ENCODE data around the gene TMEM218. TPM values are rescaled to one million over a fixed set of nuclear protein-coding genes. Genes with fewer than 3 reads are reported as not detected.

Gene TMEM218
- 10 to 100 TPM; 19.5 to 23.3 TPM for total RNA-seq

GRCh38 chr11:125111343-125112207 is at the start of gene TMEM218:
Gene TMEM218 (minus strand): TSS chr11:125111626. CDS start chr11:125102241, 9,385 bp downstream.
- CTCF ChIA-PET: interaction anchor here (1.0 to 2.9 kb wide), 4 partner anchors 12 to 33 kb away, joined by 3 to 8 read pairs (median 4); no protein-coding TSS in a partner anchor
- POLR2A ChIA-PET: interaction anchor here (0.6 to 0.8 kb wide), 3 partner anchors 158 to 786 kb away, joined by 3 to 9 read pairs (median 4); no protein-coding TSS in a partner anchor

DNA sequence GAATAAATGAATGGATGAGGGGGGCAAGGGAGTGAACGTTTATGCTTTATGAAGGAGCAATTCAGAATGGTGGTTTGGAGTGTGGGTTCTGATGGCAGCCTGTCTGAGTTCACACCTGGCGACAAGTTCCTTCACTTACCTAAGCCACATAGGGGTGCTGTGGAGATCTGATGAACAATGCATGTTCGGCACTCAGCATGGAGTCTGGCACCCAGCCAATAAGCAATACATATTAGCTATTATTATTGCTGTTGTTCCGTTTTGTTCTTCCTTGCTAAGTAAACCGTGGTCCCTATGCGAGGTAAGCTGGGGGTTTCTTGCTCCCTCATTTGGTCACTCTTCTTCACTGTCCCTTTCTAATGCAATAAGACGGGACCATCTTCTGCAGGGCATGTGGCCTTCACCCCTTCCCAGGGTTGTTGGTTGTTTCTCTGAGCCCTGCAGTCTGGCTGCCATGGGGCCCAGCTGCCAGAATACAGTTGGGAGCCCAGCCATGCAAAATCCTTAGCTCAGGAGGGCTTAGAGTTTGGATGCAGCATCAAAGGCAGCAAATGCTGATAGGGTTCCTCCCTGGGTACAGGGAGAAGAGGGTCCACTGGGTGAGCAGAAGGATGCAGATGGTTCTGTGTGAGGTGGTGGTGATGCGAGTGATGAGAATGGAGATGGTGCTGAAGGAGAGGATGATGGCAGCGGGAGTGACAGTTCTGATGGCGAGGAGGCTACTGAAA is 46.7 kb upstream of the TMEM218 start:
- CTCF ChIA-PET: interaction anchor here (0.6 kb wide), 1 partner anchor 44 kb away, joined by 3 read pairs; no protein-coding TSS in a partner anchor
- POLR2A ChIA-PET: interaction anchor here (0.5 kb wide), 1 partner anchor 282 kb away, joined by 3 read pairs; no protein-coding TSS in a partner anchor

GRCh38 chr11:125157118-125157733 is 45.8 kb upstream of the TMEM218 start:
- POLR2A ChIA-PET: no interaction called here
- CTCF ChIA-PET: interaction anchor here (0.6 kb wide), 1 partner anchor 43 kb away, joined by 3 read pairs; no protein-coding TSS in a partner anchor

DNA sequence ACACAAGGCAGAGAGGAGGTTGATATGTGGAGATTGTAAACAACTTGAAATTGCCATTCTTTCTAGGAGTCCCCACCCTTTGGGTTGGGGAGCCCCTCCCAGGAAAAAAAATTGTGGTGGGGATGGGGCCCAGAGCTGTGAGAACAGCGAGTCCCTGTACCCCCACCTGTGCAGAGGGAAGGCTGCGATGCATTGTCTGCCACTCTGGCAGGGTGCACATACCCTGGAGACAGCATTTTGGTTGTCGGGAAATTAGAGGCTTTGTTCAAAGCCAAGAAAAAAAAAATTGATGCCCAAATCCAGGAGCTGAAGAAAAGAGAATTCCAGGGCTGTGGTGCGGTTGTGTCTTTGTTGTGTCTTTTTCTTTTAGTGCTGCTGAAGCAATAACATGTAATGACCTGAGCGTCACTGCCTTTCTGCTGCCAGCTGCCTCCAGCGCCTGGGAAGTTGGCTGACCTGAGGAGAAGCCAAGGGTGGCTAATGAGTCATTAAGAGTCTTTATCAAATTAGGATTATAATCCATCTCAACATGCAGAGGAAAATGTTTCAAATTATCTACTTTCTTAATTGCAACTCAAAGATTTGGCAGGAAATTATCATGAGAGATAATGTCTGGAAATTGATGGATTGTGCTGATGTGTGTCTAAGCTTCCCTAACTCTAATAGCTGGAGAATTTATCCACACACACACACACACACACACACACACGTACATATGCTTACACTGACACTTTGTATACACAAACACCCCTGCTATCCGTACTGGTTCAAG is 45.1 kb upstream of the TMEM218 start:
- ChIA-PET CTCF (no interaction called here), POLR2A (no interaction called here)

DNA sequence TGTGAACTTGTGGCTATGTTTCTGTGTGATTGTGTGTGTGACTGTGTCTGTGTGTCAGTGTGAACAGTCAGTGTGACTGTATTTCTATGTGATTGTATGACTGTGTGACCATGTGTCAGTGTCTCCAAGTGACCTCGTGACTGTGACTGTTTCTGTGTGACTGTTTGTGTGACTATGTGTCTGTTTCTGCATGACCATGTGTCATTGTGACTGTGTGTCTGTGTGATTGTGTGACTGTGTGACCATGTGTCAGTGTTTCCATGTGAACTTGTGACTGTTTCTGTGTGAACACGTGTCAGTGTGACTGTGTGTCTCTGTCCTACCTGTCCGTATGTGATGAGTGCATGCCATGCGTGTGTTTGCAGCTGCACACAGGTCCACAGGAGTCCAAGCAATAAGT is 44.3 kb upstream of the TMEM218 start:
- POLR2A ChIA-PET: no interaction called here
- CTCF ChIA-PET: no interaction called here

DNA sequence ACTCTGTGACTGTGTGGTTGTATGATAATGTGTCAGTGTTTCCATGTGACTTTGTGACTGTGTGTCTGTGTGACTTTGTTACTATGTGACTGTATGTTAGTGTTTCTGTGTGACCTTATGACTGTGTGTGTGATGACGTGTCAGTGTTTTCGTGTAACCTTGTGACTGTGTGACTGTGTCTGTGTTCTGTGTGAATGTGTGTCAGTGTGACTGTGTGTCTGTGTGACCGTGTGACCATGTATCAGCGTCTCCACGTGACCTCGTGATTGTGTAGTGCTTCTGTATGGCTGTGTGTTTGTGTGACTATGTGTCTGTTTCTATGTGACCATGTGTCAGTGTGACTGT is 43.6 kb upstream of the TMEM218 start:
- POLR2A ChIA-PET: no interaction called here
- CTCF ChIA-PET: no interaction called here

- ChIA-PET CTCF (no interaction called here), POLR2A (no interaction called here)
Measured at GRCh38 chr11:125154378-125155099, 43.1 kb upstream of the TMEM218 start.

GRCh38 chr11:125153837-125154236 is 42.4 kb upstream of the TMEM218 start:
- CTCF ChIA-PET: no interaction called here
- POLR2A ChIA-PET: no interaction called here

DNA sequence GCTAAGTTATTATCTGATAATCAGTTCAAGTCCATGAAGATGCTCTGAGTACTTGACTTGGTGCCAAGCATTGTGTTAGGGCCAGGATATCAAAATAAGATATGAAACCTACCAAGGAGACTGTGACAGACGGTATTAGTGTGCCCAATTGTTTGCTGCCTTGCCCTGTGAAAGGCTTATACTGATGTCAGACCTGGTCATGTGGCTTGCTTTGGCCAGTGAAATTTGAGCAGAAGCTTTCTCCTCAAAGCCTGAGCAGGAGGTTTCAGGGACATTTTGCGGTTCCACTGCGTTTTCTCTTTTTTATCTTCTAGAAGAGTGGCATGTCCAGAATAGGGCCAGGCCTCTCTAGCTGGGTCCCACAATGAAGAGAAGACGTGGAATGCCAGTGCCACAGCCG is 37.3 kb upstream of the TMEM218 start:
- CTCF ChIA-PET: no interaction called here
- POLR2A ChIA-PET: no interaction called here

DNA sequence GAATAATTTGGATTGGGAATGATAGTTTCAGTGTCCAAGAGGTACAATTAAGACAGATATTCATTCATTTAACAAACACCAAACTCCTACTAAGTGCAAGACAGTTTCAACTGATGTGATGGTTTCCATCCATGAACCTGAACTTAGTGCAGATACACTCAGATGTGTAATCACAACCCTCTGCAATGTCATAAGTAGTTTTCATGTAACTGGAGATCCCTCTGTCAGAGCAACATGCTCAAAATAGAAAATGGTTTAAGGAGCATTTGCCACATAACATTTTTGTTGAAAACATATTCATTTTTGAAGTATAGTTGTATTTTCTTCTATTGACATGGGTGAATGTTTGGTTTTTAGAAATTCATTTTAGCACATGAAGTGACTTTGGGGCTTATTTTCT is 36.6 kb upstream of the TMEM218 start:
- ChIA-PET POLR2A (no interaction called here), CTCF (no interaction called here)

DNA sequence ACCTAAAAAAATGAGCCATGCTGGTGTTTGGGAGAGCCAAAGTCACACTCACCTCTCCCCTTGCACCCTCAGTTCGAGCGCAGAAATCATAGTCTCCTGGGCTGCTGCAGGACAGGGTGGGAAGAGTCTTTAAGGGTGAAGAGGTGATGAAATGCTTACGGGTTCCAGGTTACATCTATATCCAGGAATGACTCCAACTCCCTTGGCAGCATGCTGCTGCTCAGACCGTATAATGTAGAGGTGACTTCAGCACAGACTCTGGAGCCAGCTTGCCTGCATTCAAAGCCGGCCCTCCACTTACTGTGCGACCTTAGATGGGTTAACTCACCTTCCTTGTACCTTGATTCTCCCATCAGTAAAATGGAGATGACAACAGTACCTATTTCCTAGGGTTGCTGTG is 35.9 kb upstream of the TMEM218 start:
- ChIA-PET POLR2A (no interaction called here), CTCF (no interaction called here)

DNA sequence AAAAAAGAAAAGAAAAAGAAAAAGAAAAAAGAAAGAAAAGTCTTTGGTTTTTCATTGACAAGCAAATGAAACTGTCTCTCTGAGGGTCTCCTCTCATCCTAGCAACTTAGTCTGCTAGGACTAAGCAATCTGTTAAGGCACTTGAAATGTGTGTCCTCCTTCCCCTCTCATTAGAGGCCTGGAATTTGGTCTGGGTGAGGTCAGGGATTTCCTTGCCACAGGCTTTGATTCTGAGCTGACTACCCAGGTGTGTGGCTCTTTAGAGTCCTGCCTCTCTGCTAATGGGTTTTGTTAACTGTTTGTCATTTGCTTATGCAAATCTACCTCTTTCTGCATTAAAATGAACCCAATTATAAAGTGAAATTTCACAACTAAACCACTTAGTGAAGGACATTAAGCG is 34.8 kb upstream of the TMEM218 start:
- ChIA-PET CTCF (no interaction called here), POLR2A (no interaction called here)

GRCh38 chr11:125141686-125142535 is 30.5 kb upstream of the TMEM218 start:
- ChIA-PET POLR2A (no interaction called here), CTCF (interaction anchor here (0.6 to 3.3 kb wide), 9 partner anchors 18 to 266 kb away, joined by 3 to 10 read pairs (median 6); partner anchors contain the start of genes CCDC15 and TMEM218)

GRCh38 chr11:125141178-125141577 is 29.8 kb upstream of the TMEM218 start:
- ChIA-PET CTCF (interaction anchor here (0.6 to 3.3 kb wide), 6 partner anchors 8 to 204 kb away, joined by 3 to 10 read pairs (median 4); partner anchors contain the start of genes CCDC15 and TMEM218), POLR2A (no interaction called here)

DNA sequence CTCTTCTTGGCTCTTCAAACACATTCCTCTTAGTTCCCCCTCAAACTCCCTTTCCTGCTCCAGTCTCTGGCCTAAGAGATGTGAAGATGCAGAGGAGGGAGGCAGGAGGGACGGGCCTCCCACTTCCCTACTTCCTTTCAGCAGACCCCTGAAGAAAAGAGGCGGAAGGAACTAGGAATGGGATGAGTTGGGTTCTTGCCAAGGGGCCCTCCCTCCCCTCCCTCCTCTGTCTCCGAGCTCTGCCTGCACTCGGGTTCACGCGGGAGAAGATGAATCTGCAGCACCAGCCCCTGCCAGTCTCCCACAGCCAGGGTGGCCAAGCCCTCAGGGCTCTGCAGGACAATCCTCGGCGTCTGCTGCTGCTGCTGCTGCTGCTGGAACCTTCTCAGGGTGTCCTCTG is 28.8 kb upstream of the TMEM218 start:
- POLR2A ChIA-PET: interaction anchor here (0.6 kb wide), 1 partner anchor 1122 kb away, joined by 5 read pairs; no protein-coding TSS in a partner anchor
- CTCF ChIA-PET: interaction anchor here (1.4 kb wide), 1 partner anchor 28 kb away, joined by 4 read pairs; the partner anchor contains the start of gene TMEM218

- POLR2A ChIA-PET: interaction anchor here (0.6 kb wide), 1 partner anchor 1123 kb away, joined by 5 read pairs; no protein-coding TSS in a partner anchor
Measured at GRCh38 chr11:125139778-125140177, 28.4 kb upstream of the TMEM218 start.

GRCh38 chr11:125138966-125139365 is 27.5 kb upstream of the TMEM218 start:
- POLR2A ChIA-PET: no interaction called here
- CTCF ChIA-PET: no interaction called here

More at GRCh38 chr11:125139778-125140177, 28.4 kb upstream of the TMEM218 start:
- CTCF ChIA-PET: interaction anchor here (0.7 to 1.4 kb wide), 2 partner anchors 28 to 303 kb away, joined by 4 read pairs; partner anchors contain the start of gene TMEM218

DNA sequence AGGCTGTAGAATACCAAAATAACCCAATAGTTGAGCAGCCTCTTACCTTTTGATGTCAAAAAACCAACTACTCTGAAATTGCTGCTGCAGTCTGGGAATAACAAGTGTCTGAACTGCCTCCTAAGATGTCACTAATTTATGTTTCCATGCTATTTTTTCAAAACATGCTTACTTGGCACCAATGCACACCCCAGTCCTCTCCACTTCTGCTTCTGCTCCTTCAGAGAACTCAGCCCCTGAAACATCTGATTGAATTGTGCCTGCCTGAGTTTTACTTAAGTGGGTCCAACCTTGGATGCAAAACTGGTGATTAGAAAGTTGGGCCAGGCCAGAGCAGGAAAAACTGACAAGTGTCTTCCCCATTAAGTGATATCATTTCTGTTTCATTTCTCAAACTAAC is 24.6 kb upstream of the TMEM218 start:
- ChIA-PET POLR2A (no interaction called here), CTCF (no interaction called here)
